ENCODE measurements around the gene PPP1R15A. TPM values are rescaled to one million over a fixed set of nuclear protein-coding genes. Genes with fewer than 3 reads are reported as not detected.

Gene PPP1R15A
- total and polyA plus RNA-seq, 5 experiments from 2014 or later: 17.2 to 59.9 (median 47.3) TPM

- H3K36me3 Mint-ChIP-seq: peaks cover 0 to 36% (median 0%) of the 10 kb centered on the region in 3 donors
- H3K9me3 Mint-ChIP-seq: no peaks in the 10 kb centered on the region
- H3K4me3 Mint-ChIP-seq: no peak overlapping the region
- no peaks in the 10 kb centered on the region for H3K27me3 Mint-ChIP-seq
- POLR2A ChIA-PET: interaction anchor here (1.3 kb wide), 1 partner anchor 10 kb away, joined by 5 read pairs; no protein-coding TSS in a partner anchor
- H3K27ac Mint-ChIP-seq: peak overlapping the region in 1 of 10 donors; percentile 72
- no peak for ATAC-seq
- DNase-seq: no peak
- H3K4me1 Mint-ChIP-seq: peaks cover 0 to 5% (median 2%) of the 10 kb centered on the region in 4 donors
These were observed 49.7 kb downstream of the PPP1R15A start for GRCh38 chr19:48921721-48922500.

DNA sequence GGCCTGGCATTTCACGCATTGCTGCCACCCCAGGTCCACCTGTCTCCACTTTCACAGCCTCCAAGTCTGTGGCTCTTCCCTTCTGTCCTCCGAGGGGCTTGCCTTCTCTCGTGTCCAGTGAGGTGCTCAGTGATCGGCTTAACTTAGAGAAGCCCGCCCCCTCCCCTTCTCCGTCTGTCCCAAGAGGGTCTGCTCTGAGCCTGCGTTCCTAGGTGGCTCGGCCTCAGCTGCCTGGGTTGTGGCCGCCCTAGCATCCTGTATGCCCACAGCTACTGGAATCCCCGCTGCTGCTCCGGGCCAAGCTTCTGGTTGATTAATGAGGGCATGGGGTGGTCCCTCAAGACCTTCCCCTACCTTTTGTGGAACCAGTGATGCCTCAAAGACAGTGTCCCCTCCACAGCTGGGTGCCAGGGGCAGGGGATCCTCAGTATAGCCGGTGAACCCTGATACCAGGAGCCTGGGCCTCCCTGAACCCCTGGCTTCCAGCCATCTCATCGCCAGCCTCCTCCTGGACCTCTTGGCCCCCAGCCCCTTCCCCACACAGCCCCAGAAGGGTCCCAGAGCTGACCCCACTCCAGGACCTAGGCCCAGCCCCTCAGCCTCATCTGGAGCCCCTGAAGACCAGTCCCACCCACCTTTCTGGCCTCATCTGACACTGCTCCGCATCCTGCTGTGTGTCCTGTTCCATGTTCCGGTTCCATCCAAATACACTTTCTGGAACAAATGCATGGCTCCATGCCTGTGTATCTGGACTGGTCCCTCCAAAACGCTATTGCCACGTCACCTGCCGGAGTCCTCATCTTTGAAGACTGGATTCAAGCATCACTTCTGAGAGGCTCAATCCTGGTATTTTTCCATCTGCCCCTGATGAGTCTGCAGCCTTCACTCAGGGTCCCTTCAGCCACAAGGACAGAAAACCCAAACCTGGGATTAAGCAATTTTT, 50.6 kb downstream of the PPP1R15A start:
- no peaks in the 10 kb centered on the region for H3K27me3 Mint-ChIP-seq
- H3K4me1 Mint-ChIP-seq: peaks cover 0 to 7% (median 1%) of the 10 kb centered on the region in 4 donors
- H3K9me3 Mint-ChIP-seq: no peaks in the 10 kb centered on the region
- H3K27ac Mint-ChIP-seq: peak overlapping the region in 2 of 10 donors; percentile 60 to 69
- POLR2A ChIA-PET: interaction anchor here (0.6 to 1.3 kb wide), 4 partner anchors 10 to 90 kb away, joined by 3 to 5 read pairs (median 4); no protein-coding TSS in a partner anchor
- DNase-seq (no peak), ATAC-seq (no peak)
- H3K4me3 Mint-ChIP-seq: no peak overlapping the region
- H3K36me3 Mint-ChIP-seq: peaks cover 0 to 30% (median 0%) of the 10 kb centered on the region in 3 donors

GRCh38 chr19:48925240-48925843, 53.1 kb downstream of the PPP1R15A start:
- H3K9me3 Mint-ChIP-seq: no peaks in the 10 kb centered on the region
- peaks cover 0 to 7% (median 0%) of the 10 kb centered on the region in 4 donors for H3K4me1 Mint-ChIP-seq
- ATAC-seq (no peak), DNase-seq (no peak)
- no peaks in the 10 kb centered on the region for H3K27me3 Mint-ChIP-seq
- H3K36me3 Mint-ChIP-seq: peaks cover 0 to 18% (median 0%) of the 10 kb centered on the region in 3 donors
- POLR2A ChIA-PET: no interaction called here
- peak overlapping the region in 1 of 10 donors; percentile 43 for H3K27ac Mint-ChIP-seq
- no peak overlapping the region for H3K4me3 Mint-ChIP-seq

Other genes starting within 250 kb of the PPP1R15A start
Only the 30 nearest of the 32 such genes appear.
- 10 to 100 TPM; 63.1 to 66.6 TPM for gene DBP, start 235.0 kb upstream of the PPP1R15A start, total RNA-seq
- gene DBP, start 235.0 kb upstream of the PPP1R15A start, polyA plus RNA-seq: 10 to 100 TPM; 37.5 to 97.8 (median 63.1) TPM
- 10 to 100 TPM; 16.2 to 21.3 TPM for gene CA11, start 226.2 kb upstream of the PPP1R15A start, total RNA-seq
- 10 to 100 TPM in 1 of 3 donors, 1 to 10 TPM in 2; 6.6 to 14.1 (median 7.2) TPM for gene CA11, start 226.2 kb upstream of the PPP1R15A start, polyA plus RNA-seq
- gene NTN5, start 199.4 kb upstream of the PPP1R15A start, total RNA-seq: 1 to 10 TPM; 1.7 to 2.9 TPM
- gene NTN5, start 199.4 kb upstream of the PPP1R15A start, polyA plus RNA-seq: under 1 TPM in 2 of 3 donors, not detected in 1; 0.17 to 0.25 TPM
- gene FUT2, start 176.4 kb upstream of the PPP1R15A start, total RNA-seq: not detected
- gene FUT2, start 176.4 kb upstream of the PPP1R15A start, polyA plus RNA-seq: 1 to 10 TPM in 1 of 3 donors, under 1 TPM in 2; 0.17 to 1.8 (median 0.17) TPM
- gene MAMSTR, start 152.7 kb upstream of the PPP1R15A start, total RNA-seq: 1 to 10 TPM; 2.1 to 2.4 TPM
- gene MAMSTR, start 152.7 kb upstream of the PPP1R15A start, polyA plus RNA-seq: under 1 TPM; 0.28 to 0.77 (median 0.49) TPM
- gene RASIP1, start 131.8 kb upstream of the PPP1R15A start, total RNA-seq: under 1 TPM in 1 of 2 experiments, not detected in 1; 0.25 TPM
- gene RASIP1, start 131.8 kb upstream of the PPP1R15A start, polyA plus RNA-seq: under 1 TPM in 2 of 3 donors, not detected in 1; 0.10 to 0.26 TPM
- not detected for gene IZUMO1, start 125.5 kb upstream of the PPP1R15A start, total RNA-seq
- not detected for gene IZUMO1, start 125.5 kb upstream of the PPP1R15A start, polyA plus RNA-seq
- gene FUT1, start 119.8 kb upstream of the PPP1R15A start, total RNA-seq: not detected
- not detected for gene FUT1, start 119.8 kb upstream of the PPP1R15A start, polyA plus RNA-seq
- gene FGF21, start 116.9 kb upstream of the PPP1R15A start, total RNA-seq: not detected
- gene FGF21, start 116.9 kb upstream of the PPP1R15A start, polyA plus RNA-seq: not detected
- gene BCAT2, start 61.4 kb upstream of the PPP1R15A start, total RNA-seq: 10 to 100 TPM; 24.3 to 27.2 TPM
- 10 to 100 TPM; 18.9 to 26.0 (median 21.9) TPM for gene BCAT2, start 61.4 kb upstream of the PPP1R15A start, polyA plus RNA-seq
- 1 to 10 TPM in 1 of 2 experiments, under 1 TPM in 1; 0.62 to 1.1 TPM for gene HSD17B14, start 35.9 kb upstream of the PPP1R15A start, total RNA-seq
- gene HSD17B14, start 35.9 kb upstream of the PPP1R15A start, polyA plus RNA-seq: 1 to 10 TPM in 1 of 3 donors, under 1 TPM in 1, not detected in 1; 0.83 to 1.7 TPM
- 1 to 10 TPM; 4.1 to 6.6 TPM for gene PLEKHA4, start 3.8 kb upstream of the PPP1R15A start, total RNA-seq
- gene PLEKHA4, start 3.8 kb upstream of the PPP1R15A start, polyA plus RNA-seq: 1 to 10 TPM; 7.4 to 8.5 (median 8.1) TPM
- gene TULP2, start 26.3 kb downstream of the PPP1R15A start, total RNA-seq: not detected
- gene TULP2, start 26.3 kb downstream of the PPP1R15A start, polyA plus RNA-seq: under 1 TPM in 1 of 3 donors, not detected in 2; 0.08 TPM
- 100 to 1,000 TPM; 106 to 113 TPM for gene NUCB1, start 27.9 kb downstream of the PPP1R15A start, total RNA-seq
- 100 to 1,000 TPM in 1 of 3 donors, 10 to 100 TPM in 2; 48.6 to 119 (median 82.5) TPM for gene NUCB1, start 27.9 kb downstream of the PPP1R15A start, polyA plus RNA-seq
- 1 to 10 TPM; 1.8 to 2.3 TPM for gene DHDH, start 61.3 kb downstream of the PPP1R15A start, total RNA-seq
- gene DHDH, start 61.3 kb downstream of the PPP1R15A start, polyA plus RNA-seq: 1 to 10 TPM in 2 of 3 donors, under 1 TPM in 1; 0.67 to 2.4 (median 2.0) TPM
- 100 to 1,000 TPM; 170 to 181 TPM for gene BAX, start 82.5 kb downstream of the PPP1R15A start, total RNA-seq
- 10 to 100 TPM; 58.5 to 97.1 (median 83.1) TPM for gene BAX, start 82.5 kb downstream of the PPP1R15A start, polyA plus RNA-seq
- 1,000 to 10,000 TPM; 1,370 to 1,435 TPM for gene FTL, start 92.9 kb downstream of the PPP1R15A start, total RNA-seq
- gene FTL, start 92.9 kb downstream of the PPP1R15A start, polyA plus RNA-seq: 1,000 to 10,000 TPM; 4,833 to 4,899 (median 4,886) TPM
- 10 to 100 TPM; 45.9 to 47.9 TPM for gene GYS1, start 120.9 kb downstream of the PPP1R15A start, total RNA-seq
- gene GYS1, start 120.9 kb downstream of the PPP1R15A start, polyA plus RNA-seq: 10 to 100 TPM; 17.9 to 31.0 (median 22.3) TPM
- gene RUVBL2, start 121.5 kb downstream of the PPP1R15A start, total RNA-seq: 10 to 100 TPM; 30.4 to 32.0 TPM
- 10 to 100 TPM; 47.5 to 66.1 (median 62.0) TPM for gene RUVBL2, start 121.5 kb downstream of the PPP1R15A start, polyA plus RNA-seq
- gene LHB, start 144.7 kb downstream of the PPP1R15A start, total RNA-seq: not detected
- gene LHB, start 144.7 kb downstream of the PPP1R15A start, polyA plus RNA-seq: not detected
- gene CGB3, start 151.9 kb downstream of the PPP1R15A start, total RNA-seq: not detected
- gene CGB3, start 151.9 kb downstream of the PPP1R15A start, polyA plus RNA-seq: not detected
- gene CGB2, start 159.5 kb downstream of the PPP1R15A start, total RNA-seq: not detected
- not detected for gene CGB2, start 159.5 kb downstream of the PPP1R15A start, polyA plus RNA-seq
- not detected for gene CGB1, start 164.5 kb downstream of the PPP1R15A start, total RNA-seq
- not detected for gene CGB1, start 164.5 kb downstream of the PPP1R15A start, polyA plus RNA-seq
- not detected for gene CGB5, start 171.4 kb downstream of the PPP1R15A start, total RNA-seq
- gene CGB5, start 171.4 kb downstream of the PPP1R15A start, polyA plus RNA-seq: not detected
- gene CGB8, start 176.7 kb downstream of the PPP1R15A start, total RNA-seq: not detected
- gene CGB8, start 176.7 kb downstream of the PPP1R15A start, polyA plus RNA-seq: not detected
- not detected for gene CGB7, start 185.3 kb downstream of the PPP1R15A start, total RNA-seq
- not detected for gene CGB7, start 185.3 kb downstream of the PPP1R15A start, polyA plus RNA-seq
- gene NTF4, start 192.4 kb downstream of the PPP1R15A start, total RNA-seq: not detected
- not detected for gene NTF4, start 192.4 kb downstream of the PPP1R15A start, polyA plus RNA-seq
- not detected for gene KCNA7, start 200.3 kb downstream of the PPP1R15A start, total RNA-seq
- not detected for gene KCNA7, start 200.3 kb downstream of the PPP1R15A start, polyA plus RNA-seq
- 100 to 1,000 TPM; 706 to 741 TPM for gene SNRNP70, start 213.0 kb downstream of the PPP1R15A start, total RNA-seq
- 10 to 100 TPM; 42.3 to 63.4 (median 50.2) TPM for gene SNRNP70, start 213.0 kb downstream of the PPP1R15A start, polyA plus RNA-seq
- 10 to 100 TPM; 15.7 to 16.2 TPM for gene LIN7B, start 241.9 kb downstream of the PPP1R15A start, total RNA-seq
- 1 to 10 TPM; 5.5 to 9.2 (median 5.6) TPM for gene LIN7B, start 241.9 kb downstream of the PPP1R15A start, polyA plus RNA-seq